NOMO-1 treated with DMSO at 0.1 percent for 48 hours (cell line): ENCODE results near the gene POTEE.
"Not testable (repeated sequence)": the region's sequence is repeated elsewhere in the genome, so short reads cannot be mapped to it uniquely, and the experiment has no call there.

Experiments used
- DNase-seq: peaks from one replicate; lab custom pipeline; 2025; ENCODE audit not compliant: unreplicated experiment; lab: John Stamatoyannopoulos, UW

Gene POTEE

GRCh38 chr2:131209030-131209772 lies at the start of gene POTEE:
Gene POTEE, plus strand, starts transcription at chr2:131209536. Its CDS starts 8,867 bp downstream, at chr2:131218403.
- not testable (repeated sequence) for DNase-seq

- DNase-seq: not testable (repeated sequence)
These were observed 43.8 kb upstream of the POTEE start for GRCh38 chr2:131165562-131165961.

- no peak for DNase-seq
These were observed 40.8 kb upstream of the POTEE start for GRCh38 chr2:131168538-131168937.

GRCh38 chr2:131178050-131178449 lies 31.3 kb upstream of the POTEE start:
- not testable (repeated sequence) for DNase-seq

- DNase-seq: not testable (repeated sequence)
These were observed 30.5 kb upstream of the POTEE start for GRCh38 chr2:131178721-131179418.

GRCh38 chr2:131181451-131181850 lies 27.9 kb upstream of the POTEE start:
- DNase-seq: not testable (repeated sequence)

- not testable (repeated sequence) for DNase-seq
These were observed 15.9 kb upstream of the POTEE start for GRCh38 chr2:131193421-131193820.

- not testable (repeated sequence) for DNase-seq
These were observed 13.2 kb upstream of the POTEE start for GRCh38 chr2:131196186-131196585.

- no peak for DNase-seq
These were observed 8.2 kb upstream of the POTEE start for GRCh38 chr2:131201098-131201497.

GRCh38 chr2:131207839-131208238 lies 1.5 kb upstream of the POTEE start:
- not testable (repeated sequence) for DNase-seq

GRCh38 chr2:131209773-131210104 lies 403 bp downstream of the POTEE start:
- DNase-seq: not testable (repeated sequence)

GRCh38 chr2:131210434-131211211 lies 1.3 kb downstream of the POTEE start:
- DNase-seq: not testable (repeated sequence)

- DNase-seq: not testable (repeated sequence)
These were observed 8.1 kb downstream of the POTEE start for GRCh38 chr2:131217238-131217986.

- DNase-seq: not testable (repeated sequence)
These were observed 26.5 kb downstream of the POTEE start for GRCh38 chr2:131235543-131236449.
